Measurements from ENCODE around the gene ANKRD55. TPM values are rescaled to one million over a fixed set of nuclear protein-coding genes. Genes with fewer than 3 reads are reported as not detected.

Gene ANKRD55
- total RNA-seq, 4 donors from 2014 or later, result not detected

DNA sequence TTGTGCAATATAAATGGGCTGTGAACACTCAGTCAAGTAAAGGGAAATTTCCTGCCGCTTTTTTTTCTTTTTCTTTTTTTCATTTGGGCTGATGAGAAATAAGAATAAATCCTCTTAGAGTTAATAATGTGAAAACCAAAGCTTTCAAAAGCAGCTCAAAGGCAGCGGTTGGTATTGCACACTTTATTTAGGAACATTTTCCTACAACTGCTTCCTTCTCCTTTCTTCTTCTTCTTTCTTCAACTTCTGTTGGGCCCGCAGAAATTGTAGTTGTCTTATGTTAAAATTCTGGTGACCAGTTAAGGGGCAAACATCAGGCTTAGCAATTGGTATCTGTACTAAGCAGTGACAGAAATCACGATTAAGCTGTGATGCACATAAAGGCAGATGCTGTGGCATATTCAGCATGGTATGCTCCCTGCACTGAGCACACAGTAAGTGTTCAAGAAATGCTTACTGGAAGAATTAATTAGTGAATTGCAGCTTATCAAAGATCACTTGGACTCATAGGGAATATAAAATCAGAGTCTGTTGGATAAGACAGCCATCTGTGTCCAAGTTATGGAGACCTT lies 85.4 kb downstream of the ANKRD55 start:
- Histone ChIP-seq H3K27me3 (no peaks in the 10 kb centered on the region), H3K4me1 (peaks cover 0 to 10% (median 0%) of the 10 kb centered on the region in 4 donors), H3K9me3 (no peaks in the 10 kb centered on the region), H3K27ac (no peak overlapping the region), H3K4me3 (no peak overlapping the region), H3K36me3 (no peaks in the 10 kb centered on the region)
- DNase-seq (ENCODE audit: low spot score in 2 of 2), result no peak
- no peak for TF ChIP-seq EP300 (IDR thresholded peaks at IDR 0.05)
- TF ChIP-seq POLR2A (IDR thresholded peaks at IDR 0.05), result no peak
- TF ChIP-seq, protein P1, sequence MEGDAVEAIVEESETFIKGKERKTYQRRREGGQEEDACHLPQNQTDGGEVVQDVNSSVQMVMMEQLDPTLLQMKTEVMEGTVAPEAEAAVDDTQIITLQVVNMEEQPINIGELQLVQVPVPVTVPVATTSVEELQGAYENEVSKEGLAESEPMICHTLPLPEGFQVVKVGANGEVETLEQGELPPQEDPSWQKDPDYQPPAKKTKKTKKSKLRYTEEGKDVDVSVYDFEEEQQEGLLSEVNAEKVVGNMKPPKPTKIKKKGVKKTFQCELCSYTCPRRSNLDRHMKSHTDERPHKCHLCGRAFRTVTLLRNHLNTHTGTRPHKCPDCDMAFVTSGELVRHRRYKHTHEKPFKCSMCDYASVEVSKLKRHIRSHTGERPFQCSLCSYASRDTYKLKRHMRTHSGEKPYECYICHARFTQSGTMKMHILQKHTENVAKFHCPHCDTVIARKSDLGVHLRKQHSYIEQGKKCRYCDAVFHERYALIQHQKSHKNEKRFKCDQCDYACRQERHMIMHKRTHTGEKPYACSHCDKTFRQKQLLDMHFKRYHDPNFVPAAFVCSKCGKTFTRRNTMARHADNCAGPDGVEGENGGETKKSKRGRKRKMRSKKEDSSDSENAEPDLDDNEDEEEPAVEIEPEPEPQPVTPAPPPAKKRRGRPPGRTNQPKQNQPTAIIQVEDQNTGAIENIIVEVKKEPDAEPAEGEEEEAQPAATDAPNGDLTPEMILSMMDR (IDR thresholded peaks at IDR 0.05), result no peak
- WGBS, 2 donors, result 81 to 86% methylated on average over 4 of the region's 4 CpGs

DNA sequence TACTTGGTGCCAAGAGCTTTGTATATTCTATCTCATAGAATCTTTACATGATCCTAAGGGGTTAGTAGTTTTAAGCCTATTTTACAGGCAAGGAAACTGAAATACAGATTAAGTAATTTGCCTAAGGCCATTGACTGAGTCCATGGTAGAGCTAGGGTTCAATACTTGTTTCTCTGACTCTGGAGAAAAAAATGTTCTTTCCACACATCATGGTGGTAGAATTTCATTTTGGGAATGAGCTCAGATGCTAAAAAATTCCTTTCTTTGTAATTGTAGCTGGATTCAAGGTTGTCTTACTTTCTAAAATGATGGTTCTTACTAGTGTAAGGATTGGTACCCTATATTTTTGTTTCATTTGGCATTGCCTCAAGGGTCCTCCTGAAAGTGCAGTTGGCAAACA lies 86.0 kb downstream of the ANKRD55 start:
- no peaks in the 10 kb centered on the region for H3K36me3 ChIP-seq
- H3K27me3 ChIP-seq, result no peaks in the 10 kb centered on the region
- peaks cover 0 to 4% (median 0%) of the 10 kb centered on the region in 4 donors for H3K4me1 ChIP-seq
- H3K4me3 ChIP-seq, result no peak overlapping the region
- H3K27ac ChIP-seq, result no peak overlapping the region
- no peak for DNase-seq (ENCODE audit: low spot score in 2 of 2)
- H3K9me3 ChIP-seq, result no peaks in the 10 kb centered on the region
- TF ChIP-seq EP300 (IDR thresholded peaks at IDR 0.05), result no peak
- TF ChIP-seq, protein P1 (IDR thresholded peaks at IDR 0.05), result no peak

DNA sequence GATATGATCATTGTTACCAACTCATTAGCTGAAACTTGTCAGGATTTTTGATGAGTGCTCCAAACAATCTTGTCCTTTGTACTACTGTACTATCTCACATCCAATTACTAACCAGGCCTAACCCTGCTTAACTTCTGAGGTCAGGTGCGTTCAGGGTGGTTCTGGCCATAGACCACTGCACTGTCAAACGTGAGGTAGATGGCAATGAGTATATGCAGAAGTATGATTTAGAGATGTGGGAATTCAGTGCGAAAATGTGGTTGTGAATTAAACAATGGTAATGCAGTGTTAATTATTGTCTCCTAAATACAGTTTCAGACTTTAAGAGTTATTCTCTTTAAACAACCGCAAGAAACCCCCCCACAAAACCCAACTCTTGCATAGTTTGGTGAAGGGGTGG lies 86.5 kb downstream of the ANKRD55 start:
- Histone ChIP-seq H3K4me3 (no peak overlapping the region), H3K27ac (no peak overlapping the region), H3K9me3 (no peaks in the 10 kb centered on the region), H3K36me3 (no peaks in the 10 kb centered on the region), H3K4me1 (peaks cover 0 to 4% (median 0%) of the 10 kb centered on the region in 4 donors), H3K27me3 (no peaks in the 10 kb centered on the region)
- DNase-seq (ENCODE audit: low spot score in 2 of 2), result no peak
- TF ChIP-seq, protein P1 (IDR thresholded peaks at IDR 0.05), result no peak
- TF ChIP-seq POLR2A (IDR thresholded peaks at IDR 0.05) (no peak), EP300 (IDR thresholded peaks at IDR 0.05) (no peak)
- 95 to 96% methylated on average over 4 of the region's 4 CpGs for WGBS, 2 donors

DNA sequence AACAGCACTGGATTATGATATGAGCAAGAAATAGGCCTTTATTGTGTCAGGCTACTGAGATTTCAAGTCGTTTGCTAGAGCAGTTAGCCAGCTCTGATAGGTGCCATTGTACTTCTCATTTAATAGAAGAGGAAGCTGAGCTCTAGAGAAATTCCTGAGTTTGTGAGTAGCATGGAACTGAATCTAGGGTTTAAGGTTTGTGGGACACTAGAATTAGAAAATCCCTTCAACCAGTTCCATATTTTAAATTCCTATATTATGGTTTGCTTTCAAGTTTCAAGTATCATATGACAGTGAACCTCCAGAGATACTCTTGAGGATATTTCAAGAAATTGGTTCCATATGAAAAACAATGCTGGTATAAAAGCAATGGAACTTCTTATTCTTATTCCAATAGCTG lies 87.6 kb downstream of the ANKRD55 start:
- 30 to 53% methylated on average over 1 of the region's 1 CpG for WGBS, 2 donors
- Histone ChIP-seq H3K27ac (no peak overlapping the region), H3K36me3 (no peaks in the 10 kb centered on the region), H3K9me3 (no peaks in the 10 kb centered on the region), H3K4me1 (peaks cover 0 to 4% (median 0%) of the 10 kb centered on the region in 4 donors), H3K4me3 (no peak overlapping the region), H3K27me3 (no peaks in the 10 kb centered on the region)
- TF ChIP-seq, protein P1 (IDR thresholded peaks at IDR 0.05), result no peak
- TF ChIP-seq EP300 (IDR thresholded peaks at IDR 0.05), result no peak
- no peak for TF ChIP-seq POLR2A (IDR thresholded peaks at IDR 0.05)
- DNase-seq (ENCODE audit: low spot score in 2 of 2), result no peak

DNA sequence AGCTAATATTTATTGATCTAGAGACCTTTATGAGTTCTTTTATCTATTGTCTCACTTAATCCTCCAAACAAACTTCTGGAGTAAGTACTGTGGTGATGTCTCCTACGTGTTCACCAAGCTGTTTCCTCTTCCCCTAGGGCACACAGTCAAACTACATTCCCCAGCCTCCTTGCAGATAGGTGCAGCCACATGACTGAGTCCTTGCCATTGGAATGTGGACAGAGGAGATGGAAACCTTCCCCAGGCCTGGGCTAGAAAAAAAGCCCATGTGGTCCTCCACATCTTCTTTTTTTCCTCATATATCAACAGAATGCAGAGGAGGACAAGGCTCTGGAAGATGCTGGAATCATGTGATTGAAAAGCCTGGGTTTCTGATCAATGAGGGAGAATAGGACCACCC lies 88.0 kb downstream of the ANKRD55 start:
- no peaks in the 10 kb centered on the region for H3K36me3 ChIP-seq
- TF ChIP-seq EP300 (IDR thresholded peaks at IDR 0.05) (no peak), POLR2A (IDR thresholded peaks at IDR 0.05) (no peak)
- TF ChIP-seq, protein P1 (IDR thresholded peaks at IDR 0.05), result no peak
- no peak overlapping the region for H3K4me3 ChIP-seq
- no peak overlapping the region for H3K27ac ChIP-seq
- no peak for DNase-seq (ENCODE audit: low spot score in 2 of 2)
- H3K9me3 ChIP-seq, result no peaks in the 10 kb centered on the region
- WGBS, 2 donors, result 82 to 86% methylated on average over 1 of the region's 1 CpG
- H3K4me1 ChIP-seq, result peaks cover 0 to 4% (median 0%) of the 10 kb centered on the region in 4 donors
- H3K27me3 ChIP-seq, result no peaks in the 10 kb centered on the region

Measured in tibial nerve (tissue), 4 donors.